Stimulated activated CD4-positive, alpha-beta T cell treated with anti-CD3 and anti-CD28 coated beads, Interleukin-4, amount 100 ng/mL, for 4 hours (primary cell): ENCODE measurements around the gene GPBP1.
"Not testable (repeated sequence)": the region's sequence is repeated elsewhere in the genome, so short reads cannot be mapped to it uniquely, and the experiment has no call there.

ENCODE experiments used
- DNase-seq, 2 experiments: peaks; one replicate each; pipeline ENCODE4 v3.0.0-alpha.2; 2020

The GPBP1 gene

GRCh38 chr5:57177479-57178156 lies 3.8 kb downstream of the GPBP1 start:
- DNase-seq, result no peak

GRCh38 chr5:57178238-57178637 lies 4.4 kb downstream of the GPBP1 start:
- DNase-seq, result not testable (repeated sequence)

GRCh38 chr5:57179262-57180200 lies 5.7 kb downstream of the GPBP1 start:
- DNase-seq, result no peak

- no peak for DNase-seq
These were observed 7.3 kb downstream of the GPBP1 start for GRCh38 chr5:57181154-57181553.

- DNase-seq, result no peak
These were observed 10.5 kb downstream of the GPBP1 start for GRCh38 chr5:57184322-57184721.

GRCh38 chr5:57185313-57185712 lies 11.5 kb downstream of the GPBP1 start:
- DNase-seq, result no peak

- DNase-seq, result no peak
These were observed 12.3 kb downstream of the GPBP1 start for GRCh38 chr5:57186194-57186593.

- DNase-seq, result not testable (repeated sequence)
These were observed 14.1 kb downstream of the GPBP1 start for GRCh38 chr5:57187977-57188376.

GRCh38 chr5:57189515-57189914 lies 15.7 kb downstream of the GPBP1 start:
- DNase-seq, result no peak

- no peak for DNase-seq
These were observed 16.7 kb downstream of the GPBP1 start for GRCh38 chr5:57190593-57190992.

- DNase-seq, result no peak
These were observed 17.3 kb downstream of the GPBP1 start for GRCh38 chr5:57191163-57191562.

- DNase-seq, result no peak
These were observed 18.1 kb downstream of the GPBP1 start for GRCh38 chr5:57191986-57192385.

- DNase-seq, result not testable (repeated sequence)
These were observed 19.0 kb downstream of the GPBP1 start for GRCh38 chr5:57192832-57193231.

- no peak for DNase-seq
These were observed 20.0 kb downstream of the GPBP1 start for GRCh38 chr5:57193757-57194413.

GRCh38 chr5:57194653-57195052 lies 20.8 kb downstream of the GPBP1 start:
- no peak for DNase-seq

- no peak for DNase-seq
These were observed 21.2 kb downstream of the GPBP1 start for GRCh38 chr5:57195060-57195459.

- DNase-seq, result no peak
These were observed 26.0 kb downstream of the GPBP1 start for GRCh38 chr5:57199866-57200265.

- no peak for DNase-seq
These were observed 29.0 kb downstream of the GPBP1 start for GRCh38 chr5:57202811-57203210.

- no peak for DNase-seq
These were observed 33.3 kb downstream of the GPBP1 start for GRCh38 chr5:57207007-57207653.

GRCh38 chr5:57207681-57208080 lies 33.8 kb downstream of the GPBP1 start:
- DNase-seq, result no peak

- no peak for DNase-seq
These were observed 35.6 kb downstream of the GPBP1 start for GRCh38 chr5:57209316-57210040.

GRCh38 chr5:57210633-57211032 lies 36.8 kb downstream of the GPBP1 start:
- no peak for DNase-seq
